ENCODE results near the gene MIB1.

MIB1 gene

DNA sequence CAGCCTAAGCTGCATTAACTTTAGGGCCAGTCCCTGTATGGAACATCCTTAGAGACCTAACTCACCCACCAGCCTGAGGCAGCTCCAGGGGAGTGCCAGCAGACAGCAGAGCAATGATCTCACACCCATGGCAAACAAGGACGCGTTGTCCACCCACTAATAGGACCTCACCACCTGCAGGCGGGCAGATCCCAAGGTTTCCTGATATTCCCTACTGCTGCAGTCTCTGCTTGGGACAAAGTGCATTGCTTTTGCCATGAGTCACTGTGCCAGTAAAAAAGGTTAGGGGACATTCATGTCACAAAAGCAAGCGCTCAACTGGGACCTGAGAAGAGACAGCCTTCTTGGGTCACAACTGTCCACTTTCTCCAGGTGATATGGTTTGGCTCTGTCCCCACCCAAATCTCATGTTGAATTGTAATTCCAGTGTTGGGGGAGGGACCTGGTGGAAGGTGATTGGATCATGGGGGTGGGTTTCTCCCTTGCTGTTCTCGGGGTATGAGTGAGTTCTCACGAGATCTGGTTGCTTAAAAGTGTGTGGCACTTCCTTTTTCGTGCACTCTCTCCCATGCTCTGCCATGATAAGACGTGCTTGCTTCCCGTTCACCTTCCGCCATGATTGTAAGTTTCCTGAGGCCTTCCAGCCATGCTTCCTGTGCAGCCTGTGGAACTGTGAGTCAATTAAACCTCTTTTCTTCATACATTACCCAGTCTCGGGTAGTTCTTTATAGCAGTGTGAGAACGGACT is 160.2 kb downstream of the MIB1 start:
- no peak for DNase-seq

DNA sequence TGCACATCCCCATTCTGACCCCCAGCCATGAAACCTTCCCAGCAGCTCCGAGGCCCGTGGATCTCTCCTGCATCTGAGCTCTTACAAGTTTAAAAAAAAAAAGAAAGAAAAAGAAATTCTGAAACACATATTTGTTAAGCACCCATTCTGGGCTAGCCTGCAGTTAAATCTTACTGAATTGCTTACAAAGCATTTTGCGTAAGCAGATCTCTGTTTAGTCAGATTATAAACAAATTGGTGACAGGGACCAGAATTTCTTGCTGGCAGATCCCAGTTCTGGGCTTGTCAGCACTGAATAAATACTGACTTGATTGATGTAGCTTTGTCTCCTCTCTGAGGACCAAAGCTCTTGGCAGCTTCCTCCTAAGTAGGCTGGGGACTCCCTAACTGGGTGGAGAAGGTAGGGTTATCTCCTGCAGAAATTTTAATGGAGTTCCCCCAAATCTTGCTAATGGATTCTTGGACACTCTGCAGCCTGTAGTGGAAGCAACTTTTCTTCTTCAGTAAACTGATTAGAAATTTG is 160.9 kb downstream of the MIB1 start:
- no peak for DNase-seq

DNA sequence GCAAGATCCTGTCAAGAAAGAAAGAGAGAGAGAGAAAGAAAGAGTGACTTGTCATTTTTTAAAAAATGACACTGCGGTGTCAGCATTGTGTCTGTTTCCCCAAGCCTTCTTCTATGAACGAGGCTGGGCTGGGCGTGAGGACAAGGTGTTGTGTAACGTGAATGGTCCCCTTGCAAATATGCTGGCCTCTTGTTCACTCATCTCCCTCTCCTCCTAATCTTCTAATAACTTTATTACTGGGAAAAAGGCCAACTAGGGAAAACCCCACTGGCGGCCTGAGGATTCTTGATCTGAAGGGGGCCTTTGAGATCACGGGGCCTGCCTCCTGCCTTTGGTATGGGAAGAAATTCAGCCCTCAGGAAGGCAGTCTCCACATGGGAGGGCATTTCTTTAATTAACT is 163.1 kb downstream of the MIB1 start:
- DNase-seq, result no peak

DNA sequence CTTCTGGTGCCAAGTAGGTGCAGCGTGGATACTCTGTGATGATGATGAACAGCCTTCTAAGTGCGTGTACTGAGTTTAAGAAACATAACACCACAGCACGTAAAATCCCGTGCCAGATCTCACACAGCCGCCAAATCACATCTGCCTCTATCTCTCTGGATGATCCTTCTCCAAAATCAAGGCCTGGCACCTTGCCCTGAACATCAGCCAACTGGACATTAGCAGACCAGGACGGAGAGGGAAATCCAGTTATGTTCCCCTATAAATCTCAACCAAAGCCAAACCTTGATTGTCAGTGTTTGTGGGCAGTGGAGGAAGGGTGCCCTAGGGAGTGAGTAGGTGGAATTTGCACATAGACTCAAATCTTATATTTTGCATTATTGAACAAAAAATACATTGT is 164.3 kb downstream of the MIB1 start:
- DNase-seq, result no peak

DNA sequence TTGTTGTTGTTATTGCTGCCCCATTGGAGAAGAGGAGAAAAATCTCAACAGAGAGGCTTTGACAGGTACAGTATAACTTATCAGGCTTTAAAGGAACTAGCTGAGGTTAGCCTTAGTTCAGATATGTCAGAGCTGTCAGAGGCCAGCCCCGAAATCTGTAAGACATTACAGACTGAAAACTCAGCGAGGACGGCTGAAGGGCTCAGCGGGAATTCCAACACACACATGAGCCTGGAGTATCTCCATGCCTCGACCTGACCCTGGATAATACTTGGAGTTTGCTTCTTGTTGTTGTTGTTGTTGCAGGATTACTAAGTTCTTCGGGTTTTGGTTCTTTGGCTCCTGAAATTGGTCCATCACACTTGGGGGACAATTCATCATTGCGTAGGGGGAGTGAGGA is 166.9 kb downstream of the MIB1 start:
- no peak for DNase-seq

DNA sequence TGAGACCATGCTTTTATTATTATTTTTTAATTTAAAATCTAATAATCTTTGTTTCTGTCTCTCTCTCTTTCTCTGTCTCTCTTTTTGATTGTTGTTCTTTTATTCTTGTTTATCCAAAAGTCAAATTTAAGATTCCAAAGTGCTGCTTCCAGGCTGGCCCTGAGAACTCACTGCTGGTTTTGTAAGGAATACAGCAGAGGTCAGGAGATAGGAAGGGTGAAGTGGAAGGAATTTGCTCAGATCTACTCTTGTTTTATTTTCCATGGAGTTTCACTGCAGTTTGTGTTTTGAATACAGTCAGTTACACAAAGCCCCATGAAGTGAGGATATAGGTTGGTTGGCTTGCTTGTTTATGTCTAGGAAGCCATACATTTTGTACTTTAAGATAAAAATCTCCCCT is 168.1 kb downstream of the MIB1 start:
- no peak for DNase-seq

DNA sequence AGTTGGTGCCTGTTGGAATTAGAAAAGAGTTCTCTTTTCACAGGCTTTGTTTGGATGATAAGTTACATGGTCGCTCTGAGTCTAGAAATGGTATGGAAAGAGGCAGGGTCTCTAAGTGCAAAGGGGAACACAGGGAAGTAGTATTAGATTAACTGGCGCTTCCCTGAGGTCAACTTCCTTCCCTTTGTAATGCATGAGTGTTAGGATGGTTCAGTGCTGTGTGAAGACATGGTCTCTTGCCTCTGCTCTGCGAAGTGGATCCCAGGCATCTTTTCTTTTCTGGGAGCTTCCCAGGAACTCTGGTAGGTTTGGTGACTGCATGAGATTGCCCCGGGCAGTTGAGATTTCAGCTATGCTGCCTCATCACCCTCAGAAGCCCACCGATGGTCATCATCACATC is 170.3 kb downstream of the MIB1 start:
- no peak for DNase-seq

DNA sequence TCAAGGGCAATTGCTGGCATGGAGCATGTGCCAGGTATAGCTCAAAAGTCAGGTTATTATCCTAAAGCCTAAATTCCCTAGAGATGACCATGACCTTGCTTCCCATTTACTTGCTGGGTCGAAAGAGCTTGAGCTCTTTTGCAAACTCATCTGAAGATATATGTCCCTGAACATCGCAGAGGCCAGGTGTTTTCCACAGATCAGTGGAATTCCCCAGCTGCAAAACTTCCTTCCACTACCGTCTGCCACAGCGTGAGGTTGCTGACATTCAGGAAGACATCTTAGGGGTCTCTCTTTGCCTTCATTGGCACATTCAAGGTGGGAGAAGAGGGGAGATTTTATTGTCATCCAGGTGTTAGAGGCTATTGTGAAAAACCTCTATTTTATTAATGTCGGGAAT is 171.0 kb downstream of the MIB1 start:
- no peak for DNase-seq

DNA sequence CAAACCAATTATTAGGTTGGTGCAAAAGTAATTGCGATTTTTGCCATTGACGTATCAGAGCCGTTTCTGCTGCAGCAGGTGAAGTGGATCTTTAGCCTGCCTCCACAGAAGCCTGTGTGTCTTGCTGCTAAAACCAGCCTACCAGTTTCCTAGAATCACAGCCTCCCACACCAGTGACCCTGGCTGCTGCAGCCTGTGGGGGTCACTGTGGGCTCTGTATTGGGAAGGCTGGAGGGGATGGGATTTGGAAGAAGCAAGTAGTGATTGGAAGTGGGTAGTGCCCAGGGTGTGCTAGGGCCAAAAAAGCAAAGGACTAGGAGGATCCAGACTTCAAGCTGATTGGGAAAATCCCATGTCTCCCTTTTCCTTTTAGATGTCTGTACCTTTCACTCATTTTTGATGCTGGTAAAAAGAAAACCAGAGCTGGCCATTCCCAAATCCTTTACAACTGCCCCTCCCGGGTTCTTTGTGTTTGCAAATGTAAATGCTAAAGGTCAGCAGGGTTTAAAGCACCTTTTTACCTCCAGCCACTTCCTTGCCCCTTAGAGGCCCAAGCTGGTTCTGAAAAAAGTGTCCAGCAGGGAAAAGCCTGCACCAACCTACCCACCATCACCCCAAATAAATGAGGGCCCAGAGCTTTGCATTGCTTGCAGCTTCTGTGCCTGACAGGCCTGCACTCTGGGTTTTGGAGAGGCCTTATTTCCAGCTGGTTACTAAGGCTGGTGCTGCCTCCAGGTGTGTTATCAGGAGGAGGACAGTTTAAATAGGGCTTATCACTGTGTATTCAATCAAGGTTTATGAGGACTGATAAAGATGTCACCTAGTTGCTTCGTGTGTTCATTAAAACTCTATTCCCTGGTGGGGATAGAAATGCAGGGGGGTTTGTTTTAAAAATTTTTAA is 172.0 kb downstream of the MIB1 start:
- no peak for DNase-seq

DNA sequence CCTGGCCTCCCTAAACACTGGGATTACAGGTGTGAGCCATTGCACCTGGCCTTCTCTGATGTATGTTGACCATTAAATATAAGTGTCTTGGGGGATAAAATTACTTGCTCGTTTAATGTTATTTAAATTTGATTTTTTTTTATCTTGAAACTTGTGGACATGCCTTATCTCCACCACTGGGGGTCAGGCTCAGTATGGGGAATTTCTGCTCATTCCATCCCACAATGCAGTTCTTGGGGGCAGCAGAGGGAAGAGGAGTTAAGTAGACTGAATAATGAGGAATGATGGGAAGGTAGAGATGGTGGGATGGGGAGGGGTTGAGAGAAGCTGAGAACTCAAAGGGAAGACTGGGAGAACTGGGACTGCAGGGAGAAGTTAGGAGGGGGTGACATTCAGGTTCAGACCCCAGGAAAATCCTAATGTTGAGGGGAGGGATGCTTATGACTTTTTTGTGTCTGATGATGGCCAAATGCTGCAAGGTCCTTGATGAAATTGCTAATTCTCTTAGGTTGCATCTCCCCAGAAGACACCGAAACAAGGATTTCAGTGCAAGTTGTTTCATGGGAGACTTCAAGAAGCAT is 174.2 kb downstream of the MIB1 start:
- DNase-seq, result no peak

DNA sequence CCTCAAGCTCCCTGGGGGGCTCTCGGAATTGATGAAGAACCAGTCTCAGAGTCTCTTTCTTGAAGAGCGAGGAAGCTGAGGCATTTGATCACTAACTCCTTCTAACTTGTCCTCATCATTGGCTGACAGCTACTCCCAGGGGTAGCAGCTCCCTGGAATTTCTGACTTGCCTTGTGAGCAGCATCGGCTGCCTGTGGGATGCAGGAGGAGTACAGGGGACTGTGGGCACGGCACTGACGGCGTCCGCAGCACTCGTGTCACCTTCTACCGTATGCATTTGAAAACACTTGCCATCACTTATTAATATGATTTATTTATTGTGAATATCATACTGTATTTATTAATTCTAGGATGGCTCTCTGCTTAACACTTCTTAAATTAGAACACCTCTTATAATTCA is 175.0 kb downstream of the MIB1 start:
- DNase-seq, result no peak

DNA sequence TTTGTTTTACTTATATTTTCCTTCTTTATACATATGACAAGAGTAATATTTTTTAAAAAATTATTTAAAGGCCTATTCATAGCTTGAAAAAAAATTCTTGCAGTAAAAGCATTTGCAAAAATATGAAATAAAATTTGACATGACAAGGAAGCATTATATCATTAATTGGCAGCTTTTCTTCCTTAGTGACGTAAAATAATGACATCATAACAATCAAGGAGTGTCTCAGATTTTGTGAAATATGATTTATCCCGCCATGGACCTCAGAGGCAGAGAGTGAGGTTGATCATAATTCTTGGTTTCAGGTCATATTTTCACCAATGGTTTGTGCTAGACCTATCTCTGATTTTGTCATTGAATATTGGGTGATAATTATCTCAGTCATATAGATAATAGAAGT is 176.0 kb downstream of the MIB1 start:
- DNase-seq, result no peak

DNA sequence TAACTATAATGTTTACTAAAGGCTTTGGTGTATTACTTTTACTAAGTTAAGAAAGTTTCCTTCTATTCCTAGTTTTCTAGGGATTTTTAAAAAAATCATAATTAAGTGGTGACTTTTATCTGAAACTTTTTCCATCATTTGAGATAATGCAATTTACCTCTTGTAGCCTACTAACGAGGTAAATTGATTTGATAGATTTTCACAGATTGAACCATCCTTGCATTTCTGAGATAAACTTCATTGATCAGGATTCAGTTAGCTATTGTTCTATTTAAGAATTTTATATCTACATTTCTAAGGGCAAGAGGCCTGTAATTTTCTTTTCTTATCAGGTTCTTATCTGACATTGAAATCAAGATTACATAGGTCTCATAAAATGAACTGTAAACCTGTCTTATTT is 178.1 kb downstream of the MIB1 start:
- DNase-seq, result no peak

Measured in inflammatory macrophage treated with lipopolysaccharide for 1 hour (primary cell).